PC-9 (cell line): ENCODE measurements around the gene GOLGA6A.

Experiments
- CTCF ChIP-seq: fragments of 200-600 bp; sonication (generic); conservative IDR thresholded peaks from 2 replicates; pipeline ENCODE4 v1.6.1; 2017; ENCODE audit warnings: mixed run types, antibody characterized with exemption, mild to moderate bottlenecking, moderate library complexity
- EZH2 ChIP-seq: fragments of 200-600 bp; sonication (generic); IDR thresholded peaks from 2 replicates; pipeline ENCODE4 v1.8.0; 2017; ENCODE audit warnings: antibody characterized with exemption, low read depth

GRCh38 chr15:74037171-74038117 lies 44.9 kb downstream of the GOLGA6A start:
- TF ChIP-seq CTCF: no peak
- no peak for TF ChIP-seq EZH2
